HG03521 (cell line): ENCODE results near the gene MST1.

ENCODE experiments used
- ATAC-seq: cut with Tn5 transposase; IDR thresholded peaks from one replicate; pipeline ENCODE4 v1.9.1; 2021; ENCODE audit warnings: mild to moderate bottlenecking, moderate library complexity; ENCODE audit not compliant: unreplicated experiment

Gene MST1

DNA sequence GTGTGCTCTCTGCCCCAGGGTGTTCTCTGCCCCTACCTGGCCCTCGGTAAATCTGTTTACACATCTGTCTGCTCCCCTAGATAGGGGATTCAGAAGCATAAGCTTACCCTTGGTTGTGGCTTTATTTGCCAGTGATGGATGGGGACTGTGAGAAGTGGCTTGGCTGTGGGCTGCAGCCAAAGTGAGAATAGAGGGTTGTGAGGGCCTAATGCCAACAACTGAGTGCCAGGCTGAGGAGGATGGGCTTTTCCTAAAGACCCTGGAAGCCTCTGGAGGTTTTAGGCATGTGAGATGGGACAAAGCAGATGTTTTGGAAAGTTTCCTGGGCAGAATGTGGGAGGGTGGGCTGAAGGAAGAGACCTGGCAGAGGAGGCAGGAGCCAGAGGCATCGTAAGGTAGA lies 30.6 kb downstream of the MST1 start:
- no peak for ATAC-seq

DNA sequence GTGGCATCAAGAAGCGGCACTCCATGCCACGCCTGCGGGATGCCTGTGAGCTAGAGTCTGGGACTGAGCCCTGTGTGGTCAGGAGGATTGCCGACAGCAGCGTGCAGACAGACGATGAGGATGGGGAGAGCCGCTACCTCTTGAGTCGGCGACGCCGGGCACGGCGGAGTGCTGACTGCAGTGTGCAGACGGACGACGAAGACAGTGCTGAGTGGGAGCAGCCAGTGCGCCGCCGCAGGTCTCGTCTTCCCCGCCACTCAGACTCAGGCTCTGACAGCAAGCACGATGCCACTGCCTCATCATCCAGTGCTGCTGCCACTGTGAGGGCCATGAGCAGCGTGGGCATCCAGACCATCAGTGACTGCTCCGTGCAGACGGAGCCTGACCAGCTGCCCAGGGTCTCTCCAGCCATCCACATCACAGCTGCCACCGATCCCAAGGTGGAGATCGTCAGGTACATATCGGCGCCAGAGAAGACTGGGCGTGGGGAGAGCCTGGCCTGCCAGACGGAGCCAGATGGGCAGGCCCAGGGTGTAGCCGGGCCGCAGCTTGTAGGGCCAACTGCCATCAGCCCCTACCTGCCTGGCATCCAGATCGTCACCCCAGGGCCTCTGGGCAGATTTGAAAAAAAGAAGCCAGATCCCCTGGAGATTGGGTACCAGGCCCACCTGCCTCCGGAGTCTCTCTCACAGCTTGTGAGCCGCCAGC lies 31.9 kb downstream of the MST1 start:
- no peak for ATAC-seq

DNA sequence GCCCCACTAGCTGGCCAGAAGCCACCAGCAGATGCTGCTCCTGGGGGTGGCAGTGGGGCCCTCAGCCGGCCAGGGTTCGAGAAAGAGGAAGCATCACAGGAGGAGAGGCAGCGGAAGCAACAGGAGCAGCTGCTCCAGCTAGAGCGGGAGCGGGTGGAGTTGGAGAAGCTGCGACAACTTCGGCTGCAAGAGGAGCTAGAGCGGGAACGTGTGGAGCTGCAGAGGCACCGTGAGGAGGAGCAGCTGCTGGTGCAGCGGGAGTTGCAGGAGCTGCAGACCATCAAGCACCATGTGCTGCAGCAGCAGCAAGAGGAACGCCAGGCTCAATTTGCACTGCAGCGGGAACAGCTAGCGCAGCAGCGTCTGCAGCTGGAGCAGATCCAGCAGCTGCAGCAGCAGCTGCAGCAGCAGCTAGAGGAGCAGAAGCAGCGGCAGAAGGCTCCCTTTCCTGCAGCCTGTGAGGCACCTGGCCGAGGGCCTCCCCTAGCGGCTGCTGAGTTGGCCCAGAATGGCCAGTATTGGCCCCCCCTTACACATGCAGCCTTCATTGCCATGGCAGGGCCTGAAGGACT lies 32.6 kb downstream of the MST1 start:
- no peak for ATAC-seq

DNA sequence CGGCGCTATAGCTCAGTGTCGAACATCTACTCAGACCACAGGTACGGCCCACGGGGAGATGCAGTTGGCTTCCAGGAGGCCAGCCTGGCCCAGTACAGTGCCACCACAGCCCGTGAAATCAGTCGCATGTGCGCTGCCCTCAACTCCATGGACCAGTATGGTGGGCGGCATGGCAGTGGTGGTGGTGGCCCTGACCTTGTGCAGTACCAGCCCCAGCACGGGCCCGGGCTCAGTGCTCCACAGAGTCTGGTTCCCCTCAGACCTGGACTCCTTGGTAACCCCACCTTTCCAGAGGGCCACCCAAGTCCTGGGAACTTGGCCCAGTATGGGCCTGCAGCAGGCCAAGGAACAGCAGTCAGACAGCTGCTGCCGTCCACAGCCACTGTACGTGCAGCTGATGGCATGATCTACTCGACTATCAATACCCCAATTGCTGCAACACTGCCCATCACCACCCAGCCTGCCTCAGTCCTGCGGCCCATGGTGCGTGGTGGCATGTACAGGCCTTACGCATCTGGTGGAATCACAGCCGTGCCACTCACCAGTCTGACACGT lies 33.5 kb downstream of the MST1 start:
- ATAC-seq: no peak

DNA sequence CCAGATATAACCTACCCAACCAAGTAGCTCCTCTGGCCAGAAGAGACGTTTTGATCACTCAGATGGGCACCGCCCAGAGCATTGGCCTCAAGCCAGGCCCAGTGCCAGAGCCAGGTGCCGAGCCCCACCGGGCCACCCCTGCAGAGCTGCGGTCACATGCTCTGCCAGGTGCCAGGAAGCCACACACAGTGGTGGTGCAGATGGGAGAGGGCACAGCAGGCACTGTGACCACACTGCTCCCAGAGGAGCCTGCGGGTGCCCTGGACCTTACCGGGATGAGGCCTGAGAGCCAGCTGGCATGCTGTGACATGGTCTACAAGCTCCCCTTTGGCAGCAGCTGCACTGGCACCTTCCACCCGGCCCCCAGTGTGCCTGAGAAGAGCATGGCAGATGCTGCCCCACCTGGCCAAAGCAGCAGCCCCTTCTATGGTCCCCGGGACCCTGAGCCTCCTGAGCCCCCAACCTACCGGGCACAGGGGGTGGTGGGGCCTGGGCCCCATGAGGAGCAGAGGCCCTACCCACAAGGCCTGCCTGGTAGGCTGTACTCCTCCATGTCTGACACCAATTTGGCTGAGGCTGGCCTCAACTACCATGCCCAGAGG lies 34.2 kb downstream of the MST1 start:
- no peak for ATAC-seq

DNA sequence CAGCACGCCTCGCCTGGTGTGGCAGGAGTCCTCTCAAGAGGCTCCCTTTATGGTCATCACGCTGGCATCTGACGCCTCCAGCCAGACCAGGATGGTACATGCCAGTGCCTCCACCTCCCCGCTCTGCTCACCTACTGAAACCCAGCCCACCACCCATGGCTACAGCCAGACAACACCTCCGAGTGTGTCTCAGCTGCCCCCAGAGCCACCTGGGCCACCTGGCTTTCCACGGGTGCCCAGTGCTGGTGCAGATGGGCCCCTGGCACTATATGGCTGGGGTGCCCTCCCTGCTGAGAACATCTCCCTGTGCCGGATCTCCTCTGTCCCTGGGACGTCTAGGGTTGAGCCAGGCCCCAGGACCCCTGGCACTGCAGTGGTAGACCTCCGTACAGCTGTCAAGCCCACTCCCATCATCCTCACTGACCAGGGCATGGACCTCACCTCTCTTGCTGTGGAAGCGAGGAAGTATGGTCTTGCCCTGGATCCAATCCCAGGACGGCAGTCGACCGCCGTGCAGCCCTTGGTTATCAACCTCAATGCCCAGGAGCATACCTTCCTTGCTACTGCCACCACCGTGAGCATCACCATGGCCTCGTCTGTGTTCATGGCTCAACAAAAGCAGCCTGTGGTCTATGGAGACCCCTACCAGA lies 35.0 kb downstream of the MST1 start:
- no peak for ATAC-seq

DNA sequence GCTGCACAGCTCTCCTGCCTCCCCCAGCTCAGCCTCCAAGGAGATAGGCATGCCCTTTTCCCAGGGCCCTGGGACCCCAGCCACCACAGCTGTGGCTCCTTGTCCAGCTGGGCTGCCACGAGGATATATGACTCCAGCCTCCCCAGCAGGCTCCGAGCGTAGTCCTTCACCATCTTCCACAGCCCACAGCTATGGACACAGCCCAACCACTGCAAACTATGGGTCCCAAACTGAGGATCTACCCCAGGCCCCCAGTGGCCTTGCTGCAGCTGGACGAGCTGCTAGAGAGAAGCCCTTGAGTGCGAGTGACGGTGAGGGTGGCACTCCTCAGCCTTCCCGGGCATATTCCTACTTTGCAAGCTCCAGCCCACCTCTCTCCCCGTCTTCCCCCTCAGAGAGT lies 35.7 kb downstream of the MST1 start:
- no peak for ATAC-seq

DNA sequence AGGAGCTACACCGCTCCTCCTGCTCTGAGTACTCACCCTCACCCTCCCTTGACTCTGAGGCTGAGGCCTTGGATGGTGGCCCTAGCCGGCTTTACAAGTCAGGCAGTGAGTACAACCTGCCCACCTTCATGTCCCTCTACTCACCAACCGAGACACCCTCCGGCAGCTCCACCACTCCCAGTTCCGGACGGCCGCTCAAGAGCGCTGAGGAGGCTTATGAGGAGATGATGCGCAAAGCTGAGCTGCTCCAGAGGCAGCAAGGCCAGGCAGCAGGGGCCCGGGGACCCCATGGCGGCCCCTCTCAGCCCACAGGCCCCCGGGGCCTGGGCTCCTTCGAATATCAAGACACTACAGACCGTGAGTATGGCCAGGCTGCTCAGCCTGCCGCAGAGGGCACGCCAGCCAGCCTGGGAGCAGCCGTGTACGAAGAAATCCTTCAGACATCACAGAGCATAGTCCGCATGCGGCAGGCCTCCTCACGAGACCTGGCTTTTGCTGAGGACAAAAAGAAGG lies 36.3 kb downstream of the MST1 start:
- no peak for ATAC-seq

DNA sequence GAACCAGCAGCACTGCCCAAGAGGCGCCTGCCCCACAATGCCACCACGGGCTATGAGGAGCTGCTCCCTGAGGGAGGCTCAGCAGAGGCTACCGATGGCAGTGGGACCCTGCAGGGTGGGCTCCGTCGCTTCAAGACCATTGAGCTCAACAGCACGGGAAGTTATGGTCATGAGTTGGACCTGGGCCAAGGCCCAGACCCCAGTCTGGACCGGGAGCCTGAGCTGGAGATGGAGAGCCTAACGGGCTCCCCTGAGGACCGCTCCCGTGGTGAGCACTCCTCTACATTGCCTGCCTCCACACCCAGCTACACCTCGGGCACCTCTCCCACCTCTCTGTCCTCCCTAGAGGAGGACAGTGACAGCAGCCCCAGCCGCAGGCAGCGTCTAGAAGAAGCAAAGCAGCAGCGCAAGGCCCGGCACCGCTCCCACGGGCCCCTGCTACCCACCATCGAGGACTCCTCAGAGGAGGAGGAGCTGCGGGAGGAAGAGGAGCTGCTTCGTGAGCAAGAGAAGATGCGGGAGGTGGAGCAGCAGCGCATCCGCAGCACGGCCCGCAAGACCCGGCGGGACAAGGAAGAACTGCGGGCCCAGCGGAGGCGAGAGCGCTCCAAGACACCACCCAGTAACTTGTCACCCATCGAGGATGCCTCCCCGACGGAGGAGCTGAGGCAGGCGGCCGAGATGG lies 36.9 kb downstream of the MST1 start:
- ATAC-seq: no peak

DNA sequence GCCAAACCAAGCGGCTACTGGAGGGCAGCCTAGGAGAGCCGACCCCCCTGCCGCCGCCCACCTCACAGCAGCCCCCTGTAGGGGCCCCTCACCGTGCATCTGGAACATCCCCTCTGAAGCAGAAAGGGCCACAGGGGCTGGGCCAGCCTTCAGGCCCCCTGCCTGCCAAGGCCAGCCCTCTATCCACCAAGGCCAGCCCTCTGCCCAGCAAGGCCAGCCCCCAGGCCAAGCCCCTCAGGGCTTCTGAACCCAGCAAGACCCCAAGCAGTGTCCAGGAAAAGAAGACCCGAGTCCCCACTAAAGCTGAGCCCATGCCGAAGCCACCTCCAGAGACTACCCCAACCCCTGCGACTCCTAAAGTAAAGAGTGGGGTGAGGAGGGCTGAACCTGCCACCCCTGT lies 38.6 kb downstream of the MST1 start:
- ATAC-seq: no peak

DNA sequence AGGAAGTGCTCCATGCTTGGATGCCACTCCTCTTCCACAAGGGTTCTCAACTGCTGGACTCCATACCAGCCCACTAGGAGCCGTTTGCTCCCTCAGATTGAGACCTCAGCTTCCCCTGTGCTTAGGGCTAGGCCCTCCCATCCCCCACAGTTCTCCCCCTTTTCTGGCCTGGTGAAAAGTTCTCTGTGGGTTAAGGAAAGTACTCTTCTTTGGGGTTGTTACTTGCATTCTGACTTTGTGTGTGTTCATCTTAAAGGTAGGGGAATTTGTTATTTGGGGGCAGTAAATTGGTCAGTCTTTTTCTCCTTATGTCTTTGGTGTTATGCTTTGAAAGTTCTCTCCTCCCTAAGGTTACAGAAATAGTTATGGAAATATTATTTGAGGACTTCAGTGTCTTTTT lies 39.1 kb downstream of the MST1 start:
- ATAC-seq: no peak

DNA sequence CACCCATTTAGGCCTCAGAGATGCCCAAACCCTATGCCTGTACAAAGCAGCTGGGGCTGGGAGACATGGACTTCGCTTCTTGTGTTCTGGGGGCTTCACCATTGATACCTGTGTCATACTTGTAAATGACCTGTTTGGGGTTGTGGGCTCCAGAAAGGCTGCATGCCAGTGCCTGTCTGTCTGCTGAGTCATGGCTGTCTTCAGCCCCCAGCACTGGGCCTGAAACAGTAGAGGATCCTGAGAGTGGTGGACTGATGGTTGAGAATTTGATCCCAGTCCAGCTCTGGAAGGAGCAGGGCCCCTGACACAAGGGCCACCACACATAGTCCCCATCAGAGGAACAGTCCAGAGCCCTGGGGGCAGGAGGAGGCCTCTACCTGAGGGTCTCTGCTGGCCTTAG lies 39.7 kb downstream of the MST1 start:
- ATAC-seq: no peak

DNA sequence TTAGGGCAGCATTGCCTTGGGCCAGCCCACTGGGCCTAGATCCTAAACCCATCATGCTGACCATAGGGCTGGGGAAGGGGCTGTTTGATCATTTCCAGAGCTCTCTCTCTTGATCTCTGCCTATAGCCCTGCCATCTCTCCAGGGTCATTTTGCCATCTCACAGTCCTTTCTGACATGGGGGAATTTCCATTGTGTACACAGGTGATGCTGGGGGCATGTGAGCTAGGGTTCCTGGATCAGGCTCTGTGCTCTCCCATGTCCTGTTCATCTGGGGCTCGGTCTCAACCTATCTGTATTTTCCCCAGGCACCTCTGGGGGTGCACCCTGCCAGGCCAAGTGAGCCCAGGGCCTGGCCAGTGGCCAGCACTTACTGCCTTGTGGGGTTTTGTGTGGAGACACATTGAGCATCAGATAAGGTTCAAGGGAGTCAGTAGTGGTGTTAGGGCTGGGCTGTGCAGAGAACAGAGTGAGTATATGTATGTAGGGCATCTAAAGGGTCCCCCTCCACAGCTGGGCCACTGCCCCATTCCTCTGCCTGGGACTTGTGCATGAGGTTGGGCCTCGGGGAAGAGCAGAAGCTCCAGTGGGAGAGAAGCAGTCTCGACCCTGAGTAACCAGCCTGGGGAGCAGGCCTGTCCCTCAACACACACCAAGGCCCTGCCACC lies 40.8 kb downstream of the MST1 start:
- ATAC-seq: no peak

DNA sequence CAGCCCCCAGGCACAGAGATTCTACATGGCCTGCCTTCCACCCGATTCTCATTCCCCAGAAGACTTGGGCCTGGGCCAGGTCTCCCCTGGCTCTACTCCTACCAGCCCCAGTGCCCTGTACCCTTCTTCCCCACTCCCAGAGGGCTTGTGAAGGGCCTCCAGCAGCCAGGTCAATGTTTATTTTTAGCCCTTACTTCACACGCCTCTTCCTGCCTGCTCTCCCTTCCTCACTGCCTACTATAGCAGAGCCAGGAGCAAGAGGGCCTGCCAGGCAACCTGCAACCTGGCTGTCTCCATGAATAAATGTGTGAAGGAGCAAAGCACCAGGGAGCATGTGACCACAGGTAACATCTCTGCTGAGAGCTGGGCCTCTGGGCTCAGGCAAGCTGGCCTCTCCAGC lies 41.5 kb downstream of the MST1 start:
- no peak for ATAC-seq

DNA sequence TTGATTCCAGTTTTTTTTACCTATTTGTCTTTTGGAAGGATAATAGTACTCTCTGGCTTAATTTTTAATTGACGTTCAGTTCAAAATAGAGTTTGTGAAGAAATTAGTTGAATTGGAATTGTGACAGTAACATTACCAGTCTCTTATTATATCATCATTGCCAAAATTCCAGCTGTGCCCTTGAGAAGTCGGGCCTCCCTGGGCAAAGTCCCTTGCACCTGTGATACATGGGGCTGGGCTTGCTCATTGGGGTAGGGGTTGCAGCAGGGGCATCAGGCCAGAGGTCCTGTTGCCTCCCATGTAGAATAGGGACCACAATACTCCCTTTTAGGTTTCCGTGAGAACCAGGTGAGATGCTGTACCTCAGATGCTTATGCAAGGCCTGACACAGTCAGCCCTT lies 43.0 kb downstream of the MST1 start:
- no peak for ATAC-seq

DNA sequence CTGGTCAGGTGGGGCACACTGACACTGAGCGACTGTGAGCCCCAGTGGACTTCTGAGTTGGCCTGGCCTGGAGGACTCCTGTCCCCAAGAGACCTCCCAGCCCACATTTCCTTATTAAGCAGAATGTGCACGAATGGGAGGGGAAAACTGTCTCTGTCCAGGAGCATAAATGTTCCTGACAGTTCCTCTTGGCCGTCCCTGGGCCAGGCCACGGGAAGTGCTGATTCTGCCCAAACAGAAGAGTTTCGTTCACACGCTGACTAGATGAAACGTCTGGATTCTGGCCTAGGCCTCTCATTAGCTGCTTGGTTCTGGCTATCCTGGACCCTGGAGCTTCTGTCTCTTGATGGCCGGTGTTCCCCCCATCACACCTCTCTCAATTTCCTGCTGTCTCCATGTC lies 44.6 kb downstream of the MST1 start:
- no peak for ATAC-seq

DNA sequence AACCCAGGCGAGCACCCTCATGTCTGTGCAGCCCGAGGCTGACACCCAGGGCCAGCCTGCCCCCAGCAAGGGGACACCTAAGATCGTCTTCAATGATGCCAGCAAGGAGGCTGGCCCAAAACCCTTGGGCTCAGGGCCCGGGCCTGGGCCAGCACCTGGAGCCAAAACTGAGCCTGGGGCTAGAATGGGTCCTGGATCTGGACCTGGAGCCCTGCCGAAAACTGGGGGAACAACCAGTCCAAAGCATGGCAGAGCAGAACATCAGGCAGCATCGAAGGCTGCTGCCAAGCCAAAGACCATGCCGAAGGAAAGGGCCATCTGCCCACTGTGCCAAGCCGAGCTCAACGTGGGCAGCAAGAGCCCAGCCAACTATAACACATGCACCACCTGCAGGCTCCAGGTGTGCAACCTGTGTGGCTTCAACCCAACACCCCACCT lies 46.5 kb downstream of the MST1 start:
- no peak for ATAC-seq

DNA sequence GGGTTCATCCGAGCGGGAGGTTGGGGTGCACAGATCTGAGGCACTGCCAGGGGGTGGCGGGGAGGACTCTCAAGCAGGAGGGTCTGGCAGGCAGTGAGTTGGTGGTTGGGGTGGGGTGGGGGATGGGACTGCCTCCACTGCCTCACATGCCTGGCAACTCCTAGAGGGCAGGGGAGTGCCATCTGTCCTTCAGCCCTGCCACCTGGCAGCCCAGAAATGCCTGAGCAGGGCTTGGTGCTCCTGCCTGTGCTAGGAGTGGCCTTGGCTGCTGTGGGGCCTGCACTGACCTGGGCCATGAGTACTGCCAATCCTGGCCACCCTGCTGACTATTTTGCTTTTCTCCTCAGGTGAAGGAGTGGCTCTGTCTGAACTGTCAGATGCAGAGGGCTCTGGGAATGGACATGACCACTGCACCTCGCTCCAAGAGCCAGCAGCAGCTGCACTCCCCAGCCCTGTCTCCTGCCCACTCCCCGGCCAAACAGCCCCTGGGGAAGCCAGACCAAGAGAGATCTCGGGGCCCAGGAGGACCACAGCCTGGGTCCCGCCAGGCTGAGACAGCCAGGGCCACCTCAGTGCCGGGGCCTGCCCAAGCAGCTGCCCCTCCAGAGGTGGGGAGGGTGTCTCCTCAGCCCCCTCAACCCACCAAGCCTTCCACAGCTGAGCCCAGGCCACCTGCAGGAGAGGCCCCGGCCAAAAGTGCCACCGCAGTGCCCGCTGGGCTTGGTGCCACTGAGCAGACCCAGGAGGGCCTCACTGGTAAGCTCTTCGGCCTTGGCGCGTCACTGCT lies 47.2 kb downstream of the MST1 start:
- ATAC-seq: no peak

DNA sequence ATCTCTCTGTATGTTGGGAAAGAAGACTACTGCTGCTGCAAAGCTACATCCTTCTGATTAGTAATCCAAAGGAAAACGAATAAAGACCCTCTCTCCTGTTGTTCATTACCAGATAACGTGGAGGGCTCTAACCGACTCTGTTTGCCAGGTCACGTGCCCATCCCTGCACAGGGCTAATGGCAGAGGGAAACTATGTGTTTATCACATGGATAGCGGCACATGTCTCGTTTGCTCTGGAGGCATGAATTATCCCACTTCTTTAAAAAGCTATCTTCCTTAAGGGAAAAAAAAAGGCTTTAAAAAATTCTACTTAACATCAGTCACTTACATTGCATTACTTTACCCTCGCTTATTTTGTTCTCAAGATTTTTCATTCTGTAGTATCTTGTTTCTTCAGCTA lies 48.0 kb downstream of the MST1 start:
- no peak for ATAC-seq

DNA sequence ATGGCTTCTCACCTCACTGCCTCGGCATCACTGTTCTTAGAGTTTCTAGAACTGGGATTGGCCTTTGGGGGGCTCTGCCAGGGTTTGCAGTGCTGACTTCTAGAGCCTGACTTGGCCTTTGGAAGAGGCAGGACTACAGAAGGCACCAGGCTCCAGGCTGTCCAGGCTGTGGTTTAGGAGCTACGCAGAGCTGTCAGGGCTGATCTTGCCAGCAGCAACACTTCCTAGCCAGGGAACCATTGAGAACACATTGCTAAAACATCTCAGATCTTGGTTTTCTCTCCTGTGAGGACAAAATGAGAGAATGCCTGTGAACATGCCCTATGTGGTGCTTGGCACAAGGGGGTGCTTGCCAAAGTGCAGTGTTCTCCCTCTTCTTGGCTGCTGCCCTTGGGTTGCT lies 49.7 kb downstream of the MST1 start:
- no peak for ATAC-seq
